OCI-LY1 (cell line): Measurements from ENCODE around the gene AXDND1.

ENCODE experiments used
- H2AFZ ChIP-seq: fragments of 200-600 bp; sonication (generic), shearing (Covaris generic); 2 replicates; pipeline ENCODE4 v1.6.0; 2014; ENCODE audit warnings: antibody characterized with exemption, mild to moderate bottlenecking, low read length
- H3F3A ChIP-seq: fragments of 200-600 bp; sonication (generic), shearing (Covaris generic); 2 replicates; pipeline ENCODE4 v1.6.0; 2014; ENCODE audit warnings: mild to moderate bottlenecking, antibody characterized with exemption, low read length, moderate library complexity; ENCODE audit not compliant: insufficient read depth
- H3K27ac ChIP-seq: fragments of 200-600 bp; sonication (generic); 2 replicates; pipeline ENCODE4 v1.5.1; 2014; ENCODE audit warnings: low read length, mixed run types, mild to moderate bottlenecking, low read depth; ENCODE audit not compliant: poor library complexity, severe bottlenecking
- H3K27me3 ChIP-seq: fragments of 200-600 bp; sonication (generic); 2 replicates; pipeline ENCODE4 v1.6.0; 2014; ENCODE audit warnings: antibody characterized with exemption, mild to moderate bottlenecking, low read length, moderate library complexity; ENCODE audit not compliant: insufficient read depth
- H3K36me3 ChIP-seq: fragments of 200-600 bp; sonication (generic); 2 replicates; pipeline ENCODE4 v1.6.1; 2014; ENCODE audit warnings: mild to moderate bottlenecking, antibody characterized with exemption, low read length, moderate library complexity, mixed read lengths; ENCODE audit not compliant: insufficient read depth
- H3K4me1 ChIP-seq: fragments of 200-600 bp; sonication (generic); 2 replicates; pipeline ENCODE4 v1.5.1; 2014; ENCODE audit warnings: mild to moderate bottlenecking, low read length, moderate library complexity; ENCODE audit not compliant: insufficient read depth, severe bottlenecking
- H3K4me2 ChIP-seq: fragments of 200-600 bp; sonication (generic), shearing (Covaris generic); 2 replicates; pipeline ENCODE4 v1.6.1; 2014; ENCODE audit warnings: low read length
- H3K4me3 ChIP-seq: fragments of 200-600 bp; sonication (generic); 2 replicates; pipeline ENCODE4 v1.5.1; 2014; ENCODE audit warnings: low read length, low read depth, mild to moderate bottlenecking, mixed read lengths; ENCODE audit not compliant: poor library complexity, severe bottlenecking
- H3K79me2 ChIP-seq: fragments of 200-600 bp; shearing (Covaris generic); 2 replicates; pipeline ENCODE4 v1.6.1; 2016; ENCODE audit warnings: mixed run types, low read length, mixed read lengths; ENCODE audit not compliant: insufficient read depth
- H3K9ac ChIP-seq: fragments of 200-600 bp; sonication (generic), shearing (Covaris generic); 2 replicates; pipeline ENCODE4 v1.6.1; 2014; ENCODE audit warnings: mild to moderate bottlenecking, low read length, mixed read lengths
- H3K9me2 ChIP-seq: fragments of 200-600 bp; sonication (generic), shearing (Covaris generic); 2 replicates; pipeline ENCODE4 v1.6.1; 2014; ENCODE audit warnings: low read depth, mild to moderate bottlenecking, low read length, mixed read lengths
- H3K9me3 ChIP-seq: fragments of 200-600 bp; shearing (Covaris generic); 2 replicates; pipeline ENCODE4 v1.6.1; 2014; ENCODE audit warnings: low read length, mixed read lengths
- H4K20me1 ChIP-seq: fragments of 200-600 bp; sonication (generic), shearing (Covaris generic); 2 replicates; pipeline ENCODE4 v1.6.0; 2016; ENCODE audit warnings: mild to moderate bottlenecking, low read length; ENCODE audit not compliant: insufficient read depth
- EZH2 ChIP-seq: fragments of 200-600 bp; sonication (generic), shearing (Covaris generic); IDR thresholded peaks from 2 replicates; pipeline ENCODE4 v1.8.0; 2017; ENCODE audit warnings: borderline replicate concordance, mixed run types, mild to moderate bottlenecking, antibody characterized with exemption, low read length, moderate library complexity, mixed read lengths
- TF ChIP-seq, protein P1 (sequence below): fragments of 200-600 bp; sonication (generic), shearing (Covaris generic); IDR thresholded peaks from 2 replicates; pipeline ENCODE4 v1.5.1; 2017; ENCODE audit warnings: mild to moderate bottlenecking, antibody characterized with exemption, low read length, moderate library complexity, mixed read lengths

Gene AXDND1

GRCh38 chr1:179589509-179589908, 223.7 kb downstream of the AXDND1 start:
- H4K20me1 ChIP-seq, result no peaks in the 10 kb centered on the region
- no peaks in the 10 kb centered on the region for H3K9me2 ChIP-seq
- TF ChIP-seq, protein P1, sequence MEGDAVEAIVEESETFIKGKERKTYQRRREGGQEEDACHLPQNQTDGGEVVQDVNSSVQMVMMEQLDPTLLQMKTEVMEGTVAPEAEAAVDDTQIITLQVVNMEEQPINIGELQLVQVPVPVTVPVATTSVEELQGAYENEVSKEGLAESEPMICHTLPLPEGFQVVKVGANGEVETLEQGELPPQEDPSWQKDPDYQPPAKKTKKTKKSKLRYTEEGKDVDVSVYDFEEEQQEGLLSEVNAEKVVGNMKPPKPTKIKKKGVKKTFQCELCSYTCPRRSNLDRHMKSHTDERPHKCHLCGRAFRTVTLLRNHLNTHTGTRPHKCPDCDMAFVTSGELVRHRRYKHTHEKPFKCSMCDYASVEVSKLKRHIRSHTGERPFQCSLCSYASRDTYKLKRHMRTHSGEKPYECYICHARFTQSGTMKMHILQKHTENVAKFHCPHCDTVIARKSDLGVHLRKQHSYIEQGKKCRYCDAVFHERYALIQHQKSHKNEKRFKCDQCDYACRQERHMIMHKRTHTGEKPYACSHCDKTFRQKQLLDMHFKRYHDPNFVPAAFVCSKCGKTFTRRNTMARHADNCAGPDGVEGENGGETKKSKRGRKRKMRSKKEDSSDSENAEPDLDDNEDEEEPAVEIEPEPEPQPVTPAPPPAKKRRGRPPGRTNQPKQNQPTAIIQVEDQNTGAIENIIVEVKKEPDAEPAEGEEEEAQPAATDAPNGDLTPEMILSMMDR, result no peak
- no peak for TF ChIP-seq EZH2
- H3K4me1 ChIP-seq, result no peaks in the 10 kb centered on the region
- no peak overlapping the region for H3K9ac ChIP-seq
- H3K4me2 ChIP-seq, result no peak overlapping the region
- H3K27ac ChIP-seq, result no peak overlapping the region
- no peak overlapping the region for H3K4me3 ChIP-seq
- no peak overlapping the region for H2AFZ ChIP-seq
- no peaks in the 10 kb centered on the region for H3K79me2 ChIP-seq
- H3F3A ChIP-seq, result no peaks in the 10 kb centered on the region
- H3K27me3 ChIP-seq, result peaks cover 10% of the 10 kb centered on the region
- no peaks in the 10 kb centered on the region for H3K9me3 ChIP-seq
- H3K36me3 ChIP-seq, result no peaks in the 10 kb centered on the region

DNA sequence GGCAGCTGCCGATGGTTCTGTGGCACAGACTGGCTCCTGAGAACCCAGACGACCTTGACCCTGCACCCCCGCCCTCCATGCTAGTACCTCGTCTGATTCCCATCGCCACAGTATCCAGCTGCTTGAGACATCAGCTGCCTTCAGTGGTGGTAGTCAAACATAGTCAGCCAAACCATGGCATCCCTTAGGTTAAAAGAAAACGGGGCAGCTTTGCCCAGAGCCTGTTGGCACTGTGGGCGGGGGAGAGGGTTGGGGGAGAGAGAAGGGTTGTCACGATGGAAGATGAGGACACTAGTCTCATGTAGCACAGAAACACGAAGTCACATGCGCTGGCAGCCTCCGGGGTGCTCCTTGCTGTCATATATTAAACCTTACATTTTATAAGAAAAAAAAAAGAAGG, 224.9 kb downstream of the AXDND1 start:
- H4K20me1 ChIP-seq, result no peaks in the 10 kb centered on the region
- TF ChIP-seq, protein P1, result no peak
- TF ChIP-seq EZH2, result no peak
- H3K9me3 ChIP-seq, result no peaks in the 10 kb centered on the region
- H3K4me1 ChIP-seq, result no peaks in the 10 kb centered on the region
- H3K36me3 ChIP-seq, result no peaks in the 10 kb centered on the region
- no peaks in the 10 kb centered on the region for H3F3A ChIP-seq
- H3K27ac ChIP-seq, result no peak overlapping the region
- peaks cover 6% of the 10 kb centered on the region; the same call in 1 of the 2 replicates for H3K27me3 ChIP-seq
- no peaks in the 10 kb centered on the region for H3K9me2 ChIP-seq
- no peak overlapping the region for H3K4me2 ChIP-seq
- H3K79me2 ChIP-seq, result no peaks in the 10 kb centered on the region
- no peak overlapping the region for H2AFZ ChIP-seq
- H3K9ac ChIP-seq, result no peak overlapping the region
- H3K4me3 ChIP-seq, result no peak overlapping the region

DNA sequence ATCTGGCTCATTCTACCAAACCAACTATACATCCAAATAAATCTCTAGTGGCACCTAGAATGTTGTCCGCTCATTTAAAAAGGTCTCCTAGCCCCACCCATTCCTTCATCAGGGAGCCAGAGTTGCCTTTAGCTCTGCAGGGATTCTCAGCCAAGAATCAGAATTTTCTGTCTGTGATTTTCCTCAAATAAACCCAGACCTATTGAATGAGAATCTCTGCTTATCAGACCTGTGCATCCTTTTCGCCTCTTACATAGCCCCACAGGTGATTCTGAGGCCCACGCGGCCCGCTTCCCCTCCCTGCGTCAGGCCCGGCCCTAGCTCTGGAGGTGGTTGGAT, 225.5 kb downstream of the AXDND1 start:
- Histone ChIP-seq H3K4me3 (no peak overlapping the region), H3F3A (no peaks in the 10 kb centered on the region), H3K27me3 (peaks cover 6% of the 10 kb centered on the region; the same call in 1 of the 2 replicates), H3K27ac (no peak overlapping the region), H3K9ac (no peak overlapping the region), H3K4me1 (no peaks in the 10 kb centered on the region), H3K9me2 (no peaks in the 10 kb centered on the region), H3K36me3 (no peaks in the 10 kb centered on the region), H3K4me2 (no peak overlapping the region), H4K20me1 (no peaks in the 10 kb centered on the region), H3K79me2 (no peaks in the 10 kb centered on the region), H3K9me3 (no peaks in the 10 kb centered on the region), H2AFZ (no peak overlapping the region)
- TF ChIP-seq, protein P1, result no peak
- TF ChIP-seq EZH2, result no peak
